HG03159 (cell line): ENCODE data around the gene SCGB2B2.
"Not testable (repeated sequence)": the region's sequence is repeated elsewhere in the genome, so short reads cannot be mapped to it uniquely, and the experiment has no call there.

Experiments
- ATAC-seq: cut with Tn5 transposase; IDR thresholded peaks from one replicate; pipeline ENCODE4 v1.9.1; 2021; ENCODE audit warnings: mild to moderate bottlenecking, moderate library complexity; ENCODE audit not compliant: unreplicated experiment

Gene SCGB2B2

DNA sequence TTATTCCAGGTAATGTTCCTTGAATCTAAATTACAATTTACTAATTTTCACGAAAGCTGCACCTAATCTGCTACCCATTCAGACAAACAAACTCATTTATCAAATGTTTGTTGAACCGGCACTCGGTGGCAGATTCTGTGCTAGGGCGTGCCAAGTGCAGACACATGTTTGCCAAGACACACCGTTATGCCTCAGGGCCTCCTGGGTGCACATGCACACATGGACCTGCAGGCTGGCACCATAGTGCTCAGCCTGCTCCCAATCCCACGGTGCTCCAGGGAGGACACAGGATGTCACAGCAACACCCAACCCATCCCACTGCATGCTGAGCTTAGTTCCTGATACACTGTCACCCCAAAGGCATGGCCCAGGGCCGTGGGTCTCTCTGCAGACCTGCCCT lies 7.7 kb downstream of the SCGB2B2 start:
- ATAC-seq = no peak

DNA sequence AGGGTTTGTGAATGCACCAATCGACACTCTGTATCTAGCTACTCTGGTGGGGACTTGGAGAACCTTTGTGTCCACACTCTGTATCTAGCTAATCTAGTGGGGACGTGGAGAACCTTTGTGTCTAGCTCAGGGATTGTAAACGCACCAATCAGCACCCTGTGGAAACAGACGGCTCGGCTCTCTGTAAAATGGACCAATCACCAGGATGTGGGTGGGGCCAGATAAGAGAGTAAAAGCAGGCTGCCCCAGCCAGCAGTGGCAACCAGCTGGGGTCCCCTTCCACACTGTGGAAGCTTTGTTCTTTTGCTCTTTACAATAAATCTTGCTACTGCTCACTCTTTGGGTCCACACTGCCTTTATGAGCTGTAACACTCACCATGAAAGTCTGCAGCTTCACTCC lies 8.3 kb downstream of the SCGB2B2 start:
- not testable (repeated sequence) for ATAC-seq

DNA sequence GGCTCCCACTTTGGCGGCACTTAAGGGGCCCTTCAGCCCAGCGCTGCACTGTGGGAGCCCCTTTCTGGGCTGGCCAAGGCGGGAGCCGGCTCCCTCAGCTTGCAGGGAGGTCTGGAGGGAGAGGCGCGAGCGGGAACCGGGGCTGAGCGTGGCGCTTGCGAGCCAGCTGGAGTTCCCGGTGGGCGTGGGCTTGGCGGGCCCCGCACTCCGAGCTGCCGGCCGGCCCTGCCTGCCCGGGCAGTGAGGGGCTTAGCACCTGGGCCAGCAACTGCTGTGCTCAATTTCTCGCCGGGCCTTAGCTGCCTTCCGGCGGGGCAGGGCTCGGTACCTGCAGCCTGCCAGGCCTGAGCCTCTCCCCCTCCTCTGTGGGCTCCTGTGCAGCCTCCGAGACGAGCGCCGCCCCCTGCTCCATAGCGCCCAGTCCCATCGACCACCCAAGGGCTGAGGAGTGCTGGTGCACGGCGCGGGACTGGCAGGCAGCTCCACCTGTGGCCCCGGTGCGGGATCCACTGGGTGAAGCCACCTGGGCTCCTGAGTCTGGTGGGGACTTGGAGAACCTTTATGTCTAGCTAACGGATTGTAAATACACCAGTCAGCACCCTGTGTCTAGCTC lies 8.8 kb downstream of the SCGB2B2 start:
- not testable (repeated sequence) for ATAC-seq

DNA sequence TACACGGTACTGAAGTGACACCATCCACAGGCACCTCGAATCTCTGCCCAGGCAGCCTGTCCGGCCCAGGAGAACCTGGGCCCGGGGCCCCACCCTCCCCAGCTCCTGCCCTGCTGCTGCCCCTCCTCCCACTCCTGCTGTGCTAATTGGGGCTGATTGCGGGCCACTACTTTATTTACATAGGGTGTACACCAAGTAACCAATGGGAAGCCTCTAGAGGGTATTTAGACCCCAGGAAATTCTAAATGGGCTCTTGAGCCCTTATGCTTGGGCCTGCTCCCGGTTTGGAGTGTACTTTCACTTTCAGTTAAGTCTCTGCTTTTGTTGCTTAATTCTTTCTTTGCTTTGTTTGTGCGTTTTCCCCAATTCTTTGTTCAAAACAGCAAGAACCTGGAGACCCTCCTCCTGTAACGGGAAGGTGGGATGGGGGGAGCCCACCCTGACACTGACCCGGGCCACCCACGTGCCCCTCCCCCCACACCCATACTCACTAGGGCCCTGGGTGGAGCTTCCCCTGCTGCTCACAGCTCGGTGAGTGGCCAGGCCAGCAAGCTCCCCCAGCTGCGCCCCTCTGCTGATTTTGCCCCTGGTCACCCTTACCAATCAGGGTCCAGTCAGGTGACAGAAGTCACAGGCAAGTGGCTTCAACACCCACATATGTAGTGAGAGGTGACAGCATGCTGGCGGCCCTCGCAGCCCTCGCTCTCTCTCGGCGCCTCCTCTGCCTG lies 9.4 kb downstream of the SCGB2B2 start:
- ATAC-seq = no peak

DNA sequence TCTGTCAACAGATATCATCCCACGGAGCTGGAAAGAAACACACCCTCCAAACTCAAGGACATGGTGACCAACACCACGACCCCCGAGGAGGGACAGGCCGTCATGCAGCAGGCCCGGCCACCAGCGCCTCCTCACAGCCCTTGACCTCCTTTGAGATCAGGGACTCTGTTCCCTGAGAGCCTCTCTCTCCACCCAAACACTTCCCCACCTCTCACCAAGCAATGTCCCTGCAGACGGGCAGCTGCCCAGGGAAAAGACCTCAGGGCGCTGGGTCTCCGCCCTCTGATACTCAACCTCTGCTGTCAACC lies 10.0 kb downstream of the SCGB2B2 start:
- no peak for ATAC-seq

DNA sequence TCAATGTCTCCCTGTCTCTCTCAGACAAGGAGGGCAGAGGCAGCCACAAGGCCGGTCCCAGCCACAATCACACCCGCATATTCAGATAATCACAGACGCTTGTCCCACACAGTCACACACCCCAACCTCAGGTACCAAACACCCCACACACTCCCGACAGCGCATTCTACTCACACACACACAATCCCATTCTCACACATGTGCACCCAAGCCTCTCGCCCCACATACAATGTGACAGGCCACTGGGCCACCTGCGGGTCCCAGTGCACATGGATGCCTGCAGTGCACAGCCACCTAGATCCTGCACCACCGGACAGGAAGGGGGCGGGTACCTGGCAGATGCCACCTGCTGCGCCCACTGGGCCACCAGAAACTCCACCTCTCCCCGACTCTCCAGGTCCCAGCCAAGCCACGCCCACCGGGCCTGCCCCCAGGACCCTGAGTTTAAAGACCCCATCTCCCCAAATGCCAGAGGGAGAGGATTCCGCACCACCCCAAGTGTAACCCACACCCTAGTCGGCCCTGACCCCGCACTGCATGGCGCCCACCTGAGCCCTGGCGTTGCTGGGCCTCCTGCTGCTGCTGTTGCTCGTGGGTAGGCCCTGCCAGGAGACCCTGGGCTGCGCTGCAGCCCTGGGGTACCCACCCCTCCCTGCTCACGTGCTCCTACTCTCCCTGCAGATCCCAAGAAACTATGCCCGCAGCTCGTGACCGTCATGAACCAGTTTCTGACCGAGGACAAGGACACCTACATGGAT lies 10.6 kb downstream of the SCGB2B2 start:
- ATAC-seq = no peak

DNA sequence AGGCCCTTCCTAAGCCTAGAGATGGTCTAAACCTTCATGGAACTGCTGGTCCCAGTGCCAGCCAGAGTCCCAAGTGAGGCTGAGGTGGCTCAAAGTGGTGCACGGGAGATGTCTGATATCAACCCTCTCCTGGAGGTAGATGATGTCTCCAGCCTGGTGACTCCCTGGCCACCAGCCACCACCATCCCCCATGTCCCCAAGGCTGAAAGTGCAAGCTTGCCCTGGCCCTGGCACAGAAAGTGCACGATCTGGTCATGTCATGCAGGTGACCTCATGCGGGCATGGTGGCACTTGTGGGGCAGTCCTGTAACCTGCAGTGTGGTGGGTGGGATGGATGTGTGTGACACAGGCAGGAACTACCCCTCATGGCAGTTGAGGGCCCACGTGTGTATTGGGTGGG lies 11.7 kb downstream of the SCGB2B2 start:
- ATAC-seq = not testable (repeated sequence)

DNA sequence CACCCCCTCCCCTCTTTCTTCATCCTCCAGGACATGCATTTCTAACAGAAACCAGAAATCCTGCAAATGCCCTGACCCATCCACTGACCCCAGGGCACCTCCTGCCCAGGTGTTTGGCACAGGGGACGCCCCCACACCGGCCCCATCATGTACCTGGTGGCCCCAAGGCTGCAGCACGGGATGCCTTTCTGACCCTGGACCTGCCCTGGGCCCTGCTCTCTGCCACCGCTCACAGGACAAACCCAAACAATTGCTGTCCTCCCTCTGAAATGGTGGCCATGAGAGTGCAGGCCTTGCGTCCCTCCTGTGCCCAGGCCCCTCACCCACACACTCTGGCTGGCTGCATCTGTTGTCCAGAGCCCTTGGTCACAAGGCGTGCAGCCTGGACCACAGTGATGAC lies 12.1 kb downstream of the SCGB2B2 start:
- ATAC-seq = no peak

DNA sequence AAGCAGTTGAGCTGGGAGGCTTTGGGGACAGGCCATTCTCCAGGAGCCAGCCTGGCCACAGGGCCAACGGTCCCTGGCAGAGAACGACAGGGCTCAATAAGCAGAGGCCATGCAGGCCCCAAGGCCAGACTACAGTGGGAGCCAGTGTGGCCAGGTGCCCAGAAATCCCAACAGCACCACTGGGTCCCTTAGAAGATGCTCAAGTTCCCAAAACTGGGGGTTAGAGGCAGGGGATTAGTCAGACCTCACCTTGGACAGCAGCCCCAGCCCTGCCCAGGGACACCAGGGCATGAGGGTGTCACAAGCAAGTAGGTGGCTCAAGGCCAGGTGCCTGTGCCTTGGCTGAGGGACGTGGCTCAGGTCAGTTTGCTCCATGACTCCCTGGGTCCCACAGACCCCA lies 12.8 kb downstream of the SCGB2B2 start:
- ATAC-seq = no peak

DNA sequence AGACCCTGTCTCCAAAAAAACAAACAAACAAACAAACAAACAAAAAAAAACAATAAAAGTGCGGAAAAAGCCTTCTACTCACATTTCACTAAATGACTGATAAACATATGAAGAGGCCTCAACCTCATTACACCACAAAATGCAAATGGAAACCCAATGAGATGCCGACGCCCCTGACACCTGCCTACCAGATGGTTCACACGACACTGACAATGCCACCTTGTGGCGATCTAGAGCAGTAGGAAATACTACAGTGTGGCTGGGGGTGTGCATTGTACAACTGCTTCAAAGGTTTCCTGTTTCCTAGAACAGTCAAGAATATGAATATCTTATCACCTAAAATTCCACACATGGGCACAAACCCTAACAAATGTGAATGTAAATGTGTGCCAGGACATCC lies 14.0 kb downstream of the SCGB2B2 start:
- no peak for ATAC-seq

DNA sequence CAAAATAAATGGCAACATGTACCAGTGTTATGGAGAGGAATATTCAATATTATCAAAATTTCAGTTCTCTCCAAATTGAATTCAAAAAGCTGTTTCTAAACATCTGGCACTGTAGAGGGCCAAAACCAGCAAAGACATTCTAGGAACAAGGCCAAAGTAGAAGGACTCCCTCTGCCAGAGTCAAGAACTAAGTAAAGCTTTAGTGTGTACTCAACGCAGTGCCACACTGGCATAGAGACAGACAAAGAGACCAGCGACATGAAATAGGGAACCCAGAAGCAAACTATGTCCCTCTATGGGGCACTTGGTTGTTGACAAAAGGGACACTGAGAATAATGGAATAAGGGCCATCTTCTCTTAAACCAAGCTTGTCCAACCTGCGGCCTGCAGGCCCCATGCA lies 15.6 kb downstream of the SCGB2B2 start:
- ATAC-seq = no peak

DNA sequence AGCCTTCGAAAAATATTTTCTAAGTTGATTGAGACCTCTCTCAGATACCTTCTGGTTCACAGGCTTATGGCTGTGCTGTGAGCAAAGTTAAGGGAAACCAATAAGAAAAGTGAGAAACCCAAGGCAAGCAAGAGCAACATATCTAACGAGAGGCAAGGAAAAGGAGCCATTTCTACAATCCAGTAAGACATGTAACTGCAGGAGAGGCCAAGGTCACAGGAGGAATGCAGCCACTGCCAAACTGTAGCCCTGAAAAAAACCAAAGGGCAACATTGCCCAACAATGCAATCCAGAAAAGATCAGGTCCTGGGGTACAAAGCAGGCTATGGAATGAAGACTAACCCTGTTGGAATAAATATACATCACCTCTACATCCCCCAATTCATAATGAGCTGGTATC lies 21.3 kb downstream of the SCGB2B2 start:
- ATAC-seq = no peak

DNA sequence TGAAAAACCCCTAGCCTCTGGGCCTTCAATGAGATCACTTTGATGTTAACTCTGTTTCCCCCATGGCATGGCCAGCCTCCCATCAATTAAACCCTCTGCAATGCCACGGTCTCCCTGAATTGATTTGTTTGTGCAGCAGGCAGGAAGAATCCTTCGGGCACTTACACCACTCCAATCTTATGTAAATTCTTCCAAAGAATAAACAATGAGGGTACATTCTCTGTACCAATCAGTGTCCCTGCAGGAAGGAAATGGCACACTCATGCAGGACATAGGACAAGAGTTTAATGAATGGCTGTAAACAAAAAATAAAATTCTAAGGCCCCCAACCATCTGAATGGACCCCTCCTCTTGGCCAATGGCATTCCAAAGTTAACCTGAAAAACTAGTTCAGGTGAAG lies 22.2 kb downstream of the SCGB2B2 start:
- ATAC-seq = no peak

DNA sequence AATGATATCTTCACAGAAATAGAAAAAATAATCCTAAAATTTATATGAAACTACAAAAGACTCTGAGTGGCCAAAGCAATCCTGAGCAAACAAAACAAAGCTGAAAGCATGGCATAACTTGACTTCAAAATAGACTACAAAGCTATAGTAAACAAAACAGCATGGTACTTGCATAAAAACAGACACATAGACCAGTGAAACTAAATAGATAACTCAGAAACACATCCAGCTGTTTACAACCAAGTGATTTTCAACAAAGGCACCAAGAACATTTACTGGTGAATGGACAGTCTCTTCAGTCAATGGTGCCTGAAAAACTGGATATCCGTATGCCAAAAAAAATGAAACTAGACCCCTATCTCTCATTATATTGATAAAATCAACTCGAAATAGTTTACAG lies 25.2 kb downstream of the SCGB2B2 start:
- ATAC-seq = no peak

DNA sequence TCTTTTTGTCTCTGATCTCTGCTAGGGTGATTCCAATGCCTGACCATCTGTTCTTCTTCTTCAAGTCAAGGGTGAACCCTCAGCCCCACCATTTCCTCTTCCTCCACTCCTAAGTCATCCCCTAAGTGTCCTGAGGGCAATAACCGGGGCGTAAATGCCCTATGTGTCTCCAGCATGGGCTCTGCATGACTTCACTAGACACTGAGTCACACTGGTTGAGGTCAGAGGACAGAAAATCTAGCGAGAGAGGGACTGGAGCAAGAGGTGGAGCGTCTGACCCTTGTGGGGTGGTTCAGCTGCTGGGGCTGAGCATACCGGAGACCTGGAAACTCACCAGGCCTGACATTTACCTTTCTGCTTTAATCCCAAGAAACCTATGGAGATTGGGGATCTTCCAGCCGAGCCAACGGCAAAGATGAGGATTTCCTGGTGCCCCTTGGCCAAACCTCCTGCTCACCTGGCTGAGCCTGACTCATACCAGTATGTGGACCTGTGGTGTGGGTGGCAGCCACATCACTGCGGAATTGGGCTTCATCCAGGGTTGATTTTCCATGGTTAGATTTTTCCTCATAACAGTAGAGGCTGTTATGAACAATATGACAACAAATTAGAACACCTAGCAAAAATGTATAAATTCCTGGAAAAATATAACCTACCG lies 26.9 kb downstream of the SCGB2B2 start:
- no peak for ATAC-seq

DNA sequence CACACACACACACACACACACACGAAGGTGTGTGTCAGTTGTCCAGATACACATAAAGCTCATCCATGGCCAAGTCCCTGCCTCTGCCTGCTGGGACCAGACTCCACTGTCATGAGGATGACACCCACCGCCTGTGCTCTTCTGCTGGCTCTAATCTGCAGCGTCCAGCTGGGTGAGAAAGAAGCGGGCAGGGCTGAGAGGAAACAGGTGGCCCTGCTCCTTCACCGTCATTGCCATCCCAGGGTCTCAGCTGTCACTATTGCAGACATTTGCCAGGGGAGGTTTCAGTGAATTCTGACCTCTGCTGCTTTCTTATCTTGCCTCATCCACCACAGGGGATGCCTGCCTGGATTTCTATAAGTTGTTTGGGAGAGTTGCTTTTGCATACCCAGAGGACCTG lies 31.4 kb downstream of the SCGB2B2 start:
- no peak for ATAC-seq

DNA sequence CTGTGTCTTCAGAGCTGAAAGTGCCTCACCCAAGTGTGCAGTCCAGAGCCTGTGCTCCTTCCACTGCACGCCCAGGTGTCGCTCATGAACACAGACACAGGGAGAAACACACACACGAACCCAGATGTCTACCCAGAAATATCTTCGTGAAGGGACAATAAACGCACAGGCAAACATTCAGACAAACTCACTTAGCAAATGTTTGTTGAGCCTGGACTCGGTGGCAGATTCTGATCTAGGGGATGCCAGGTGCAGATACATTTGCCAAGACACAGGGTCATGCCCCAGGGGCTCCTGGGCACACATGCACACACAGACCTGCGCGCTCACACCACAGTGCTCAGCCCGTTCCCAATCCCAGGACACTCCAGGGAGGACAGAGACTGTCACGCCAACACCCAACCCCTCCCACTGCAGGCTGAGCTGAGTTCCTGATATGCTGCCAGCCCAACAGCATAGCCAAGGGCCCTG lies 31.9 kb downstream of the SCGB2B2 start:
- no peak for ATAC-seq

DNA sequence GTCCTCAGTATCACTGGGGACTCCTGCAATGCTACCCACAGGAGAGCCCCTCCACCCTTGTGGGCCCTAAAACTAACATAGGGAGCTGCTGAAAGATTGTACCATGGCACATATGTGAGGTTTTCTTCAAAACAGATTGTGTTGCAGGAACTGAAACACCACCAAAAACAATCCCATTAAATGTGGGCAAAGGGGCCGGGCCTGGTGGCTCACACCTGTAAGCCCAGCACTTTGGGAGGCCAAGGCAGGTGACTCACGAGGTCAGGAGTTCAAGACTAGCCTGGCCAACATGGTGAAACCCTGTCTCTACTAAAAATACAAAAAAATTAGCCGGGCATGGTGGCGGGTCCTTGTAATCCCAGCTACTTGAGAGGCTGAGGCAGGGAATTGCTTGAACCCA lies 34.7 kb downstream of the SCGB2B2 start:
- no peak for ATAC-seq

DNA sequence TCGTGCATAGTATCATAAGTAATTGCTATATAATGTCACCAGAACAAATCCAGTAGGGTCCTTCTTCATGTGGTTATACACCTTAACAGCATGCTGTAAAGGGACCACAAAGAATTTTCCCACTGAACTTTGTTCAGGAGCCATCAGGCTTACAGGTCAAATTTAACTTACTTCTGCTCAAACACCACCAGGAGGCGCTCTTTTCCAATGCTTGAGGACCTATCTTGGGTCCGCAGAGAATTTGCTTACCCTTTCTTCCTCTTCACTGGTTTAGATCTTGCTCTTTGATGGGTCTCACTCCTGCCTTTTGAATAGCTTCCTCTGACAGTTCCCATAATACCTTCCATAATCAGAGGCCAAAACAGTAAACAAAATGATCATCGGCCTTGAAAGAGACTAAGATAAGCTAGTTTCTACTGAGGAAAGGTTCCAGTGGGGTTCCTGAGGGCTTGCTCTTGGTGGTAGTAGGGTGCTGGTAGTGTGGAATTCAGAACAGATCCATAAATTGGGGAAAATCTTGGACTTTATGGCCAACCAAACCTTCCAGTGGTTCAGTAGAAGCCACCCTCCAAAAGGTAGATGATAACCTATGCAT lies 37.4 kb downstream of the SCGB2B2 start:
- ATAC-seq = no peak

DNA sequence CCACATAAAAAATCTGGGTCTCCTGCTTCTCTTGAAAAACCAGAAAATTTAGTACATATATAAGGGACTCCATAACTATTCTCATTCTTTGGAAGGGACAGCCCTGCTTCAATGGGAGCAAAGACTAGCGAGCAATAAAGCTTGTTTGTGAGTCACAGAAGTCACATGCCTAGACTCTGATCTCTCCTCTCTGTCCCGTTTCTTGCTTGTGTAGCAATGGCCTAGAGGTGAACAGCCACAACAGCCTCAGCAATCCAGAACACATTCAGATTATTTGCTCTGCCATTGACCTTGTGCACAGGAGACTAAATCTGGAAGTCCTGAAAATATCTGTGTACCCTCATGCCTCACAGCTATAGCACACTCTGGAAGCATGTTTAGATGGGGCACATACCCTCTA lies 43.2 kb downstream of the SCGB2B2 start:
- no peak for ATAC-seq
